Measurements from ENCODE around the gene TDRD10. TPM values are rescaled to one million over a fixed set of nuclear protein-coding genes. Genes with fewer than 3 reads are reported as not detected.

The TDRD10 gene
- total and polyA plus RNA-seq, 4 donors = 0.23 to 1.5 (median 0.78) TPM

GRCh38 chr1:154481053-154481452 lies 21.0 kb upstream of the TDRD10 start:
- Histone ChIP-seq H3K9ac (ENCODE audit: low read depth in 1 of 2, low read length in 2 of 2) (no peak overlapping the region), H3K27me3 (ENCODE audit: control insufficient read depth in 4 of 4, insufficient read depth in 4 of 4, low read length in 3 of 4) (no peaks in the 10 kb centered on the region), H3K4me1 (ENCODE audit: control insufficient read depth in 4 of 4, insufficient read depth in 4 of 4, low read length in 3 of 4) (peaks cover 4 to 12% (median 7%) of the 10 kb centered on the region in 4 donors), H3K27ac (ENCODE audit: low read depth in 1 of 2, low read length in 2 of 2) (no peak overlapping the region), H3K4me3 (ENCODE audit: low read depth in 1 of 3, low read length in 3 of 3) (no peak overlapping the region), H3K36me3 (ENCODE audit: control insufficient read depth in 4 of 4, insufficient read depth in 3 of 4, low read depth in 1 of 4, low read length in 3 of 4) (no peaks in the 10 kb centered on the region), H3K9me3 (ENCODE audit: control insufficient read depth in 4 of 4, low read length in 3 of 4) (no peaks in the 10 kb centered on the region)
- WGBS = 63% methylated on average over 1 of the region's 1 CpG
- no peak for DNase-seq (ENCODE audit: low spot score)
- TF ChIP-seq GABPA (IDR thresholded peaks at IDR 0.05 in 1 of 2, conservative IDR thresholded peaks at IDR 0.05 in 1 of 2) = no peak
- TF ChIP-seq FOXA2 (IDR thresholded peaks at IDR 0.05) = no peak
- no peak for TF ChIP-seq JUND (IDR thresholded peaks at IDR 0.05)
- no peak for TF ChIP-seq TAF1 (conservative IDR thresholded peaks at IDR 0.05)
- TF ChIP-seq, protein P1, sequence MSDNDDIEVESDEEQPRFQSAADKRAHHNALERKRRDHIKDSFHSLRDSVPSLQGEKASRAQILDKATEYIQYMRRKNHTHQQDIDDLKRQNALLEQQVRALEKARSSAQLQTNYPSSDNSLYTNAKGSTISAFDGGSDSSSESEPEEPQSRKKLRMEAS (IDR thresholded peaks at IDR 0.05) = no peak
- TF ChIP-seq FOXA1 (IDR thresholded peaks at IDR 0.05) = no peak
- no peak for TF ChIP-seq RXRA (IDR thresholded peaks at IDR 0.05)
- TF ChIP-seq HNF4A (conservative IDR thresholded peaks at IDR 0.05) = no peak
- TF ChIP-seq SP1 (IDR thresholded peaks at IDR 0.05) = no peak
- TF ChIP-seq ZBTB33 (IDR thresholded peaks at IDR 0.05) = no peak
- no peak for TF ChIP-seq RAD21 (IDR thresholded peaks at IDR 0.05)

DNA sequence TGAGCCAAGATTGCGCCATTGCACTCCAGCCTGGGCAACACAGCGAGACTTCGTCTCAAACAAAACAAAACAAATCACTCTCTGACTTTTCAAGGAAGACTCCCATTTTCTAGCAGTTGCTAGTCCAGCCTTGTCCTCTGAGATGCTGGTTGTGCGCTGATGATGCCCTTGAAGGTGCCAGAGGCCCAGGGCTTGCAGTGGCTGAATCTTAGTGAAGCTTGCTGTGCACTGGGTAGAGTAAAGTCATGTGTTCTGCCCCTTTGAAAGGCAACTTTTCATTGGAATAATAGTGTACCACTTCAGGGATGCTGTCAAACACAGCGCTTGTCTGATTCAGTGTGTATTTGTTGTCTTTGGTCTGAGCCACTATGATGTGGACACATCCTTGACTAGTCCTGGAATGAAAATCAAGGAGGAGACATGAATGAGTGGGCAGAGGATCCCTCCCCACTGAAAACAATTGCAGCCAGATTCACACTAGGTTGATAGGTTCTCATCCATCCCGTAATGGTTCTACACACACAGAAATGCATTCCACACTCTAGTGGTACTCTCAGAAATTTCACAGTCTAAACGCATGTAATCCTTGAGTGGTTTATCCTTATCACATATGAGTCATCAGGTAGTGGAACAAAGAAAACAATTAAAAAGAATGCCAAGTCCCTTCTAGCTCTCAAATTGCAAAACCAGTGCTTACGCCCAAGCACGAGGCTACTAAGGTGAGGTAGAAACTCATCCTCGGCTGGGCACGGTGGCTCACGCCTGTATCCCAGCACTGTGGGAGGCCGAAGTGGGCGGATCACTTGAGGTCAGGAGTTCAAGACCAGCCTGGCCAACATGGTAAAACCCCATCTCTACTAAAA lies 17.8 kb upstream of the TDRD10 start:
- Histone ChIP-seq H3K9ac (ENCODE audit: low read depth in 1 of 2, low read length in 2 of 2) (no peak overlapping the region), H3K27ac (ENCODE audit: low read depth in 1 of 2, low read length in 2 of 2) (no peak overlapping the region), H3K4me1 (ENCODE audit: control insufficient read depth in 4 of 4, insufficient read depth in 4 of 4, low read length in 3 of 4) (peaks cover 8 to 17% (median 11%) of the 10 kb centered on the region in 4 donors), H3K4me3 (ENCODE audit: low read depth in 1 of 3, low read length in 3 of 3) (no peak overlapping the region), H3K36me3 (ENCODE audit: control insufficient read depth in 4 of 4, insufficient read depth in 3 of 4, low read depth in 1 of 4, low read length in 3 of 4) (no peaks in the 10 kb centered on the region), H3K9me3 (ENCODE audit: control insufficient read depth in 4 of 4, low read length in 3 of 4) (no peaks in the 10 kb centered on the region), H3K27me3 (ENCODE audit: control insufficient read depth in 4 of 4, insufficient read depth in 4 of 4, low read length in 3 of 4) (no peaks in the 10 kb centered on the region)
- TF ChIP-seq RAD21 (IDR thresholded peaks at IDR 0.05) = no peak
- no peak for DNase-seq (ENCODE audit: low spot score)
- 84% methylated on average over 14 of the region's 14 CpGs for WGBS

GRCh38 chr1:154485106-154485505 lies 16.9 kb upstream of the TDRD10 start:
- Histone ChIP-seq H3K4me3 (ENCODE audit: low read depth in 1 of 3, low read length in 3 of 3) (no peak overlapping the region), H3K9me3 (ENCODE audit: control insufficient read depth in 4 of 4, low read length in 3 of 4) (no peaks in the 10 kb centered on the region), H3K27me3 (ENCODE audit: control insufficient read depth in 4 of 4, insufficient read depth in 4 of 4, low read length in 3 of 4) (no peaks in the 10 kb centered on the region), H3K4me1 (ENCODE audit: control insufficient read depth in 4 of 4, insufficient read depth in 4 of 4, low read length in 3 of 4) (peaks cover 8 to 13% (median 10%) of the 10 kb centered on the region in 4 donors), H3K36me3 (ENCODE audit: control insufficient read depth in 4 of 4, insufficient read depth in 3 of 4, low read depth in 1 of 4, low read length in 3 of 4) (no peaks in the 10 kb centered on the region), H3K27ac (ENCODE audit: low read depth in 1 of 2, low read length in 2 of 2) (no peak overlapping the region), H3K9ac (ENCODE audit: low read depth in 1 of 2, low read length in 2 of 2) (no peak overlapping the region)
- 68% methylated on average over 5 of the region's 5 CpGs for WGBS
- DNase-seq (ENCODE audit: low spot score) = no peak
- TF ChIP-seq, protein P1 (IDR thresholded peaks at IDR 0.05) = peak; percentile 59
- no peak for TF ChIP-seq REST (IDR thresholded peaks at IDR 0.05)
- TF ChIP-seq, protein P2, sequence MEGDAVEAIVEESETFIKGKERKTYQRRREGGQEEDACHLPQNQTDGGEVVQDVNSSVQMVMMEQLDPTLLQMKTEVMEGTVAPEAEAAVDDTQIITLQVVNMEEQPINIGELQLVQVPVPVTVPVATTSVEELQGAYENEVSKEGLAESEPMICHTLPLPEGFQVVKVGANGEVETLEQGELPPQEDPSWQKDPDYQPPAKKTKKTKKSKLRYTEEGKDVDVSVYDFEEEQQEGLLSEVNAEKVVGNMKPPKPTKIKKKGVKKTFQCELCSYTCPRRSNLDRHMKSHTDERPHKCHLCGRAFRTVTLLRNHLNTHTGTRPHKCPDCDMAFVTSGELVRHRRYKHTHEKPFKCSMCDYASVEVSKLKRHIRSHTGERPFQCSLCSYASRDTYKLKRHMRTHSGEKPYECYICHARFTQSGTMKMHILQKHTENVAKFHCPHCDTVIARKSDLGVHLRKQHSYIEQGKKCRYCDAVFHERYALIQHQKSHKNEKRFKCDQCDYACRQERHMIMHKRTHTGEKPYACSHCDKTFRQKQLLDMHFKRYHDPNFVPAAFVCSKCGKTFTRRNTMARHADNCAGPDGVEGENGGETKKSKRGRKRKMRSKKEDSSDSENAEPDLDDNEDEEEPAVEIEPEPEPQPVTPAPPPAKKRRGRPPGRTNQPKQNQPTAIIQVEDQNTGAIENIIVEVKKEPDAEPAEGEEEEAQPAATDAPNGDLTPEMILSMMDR (IDR thresholded peaks at IDR 0.05; ENCODE audit: low read depth, low read length, missing input control) = no peak
- no peak for TF ChIP-seq ATF3 (IDR thresholded peaks at IDR 0.05)
- TF ChIP-seq HNF4G (IDR thresholded peaks at IDR 0.05) = no peak
- no peak for TF ChIP-seq GABPA (IDR thresholded peaks at IDR 0.05 in 1 of 2, conservative IDR thresholded peaks at IDR 0.05 in 1 of 2)
- no peak for TF ChIP-seq ZBTB33 (IDR thresholded peaks at IDR 0.05)
- TF ChIP-seq RXRA (IDR thresholded peaks at IDR 0.05) = no peak
- TF ChIP-seq RAD21 (IDR thresholded peaks at IDR 0.05) = peak in 1 of 2 donors; percentile 19
- no peak for TF ChIP-seq JUND (IDR thresholded peaks at IDR 0.05)
- peak; percentile 95 for TF ChIP-seq NR2F2 (IDR thresholded peaks at IDR 0.05)
- TF ChIP-seq FOXA1 (IDR thresholded peaks at IDR 0.05) = no peak

All from liver (tissue), 9 donors.